Measurements from ENCODE around the gene PKP4.

The PKP4 gene

GRCh38 chr2:158619496-158619895 lies 162.7 kb downstream of the PKP4 start:
- Histone ChIP-seq H3K27ac (ENCODE audit: low read depth, low read length) (no peak overlapping the region), H3K79me2 (ENCODE audit: insufficient read depth, low read length) (no peaks in the 10 kb centered on the region)

GRCh38 chr2:158620656-158621055 lies 163.9 kb downstream of the PKP4 start:
- Histone ChIP-seq H3K36me3 (ENCODE audit: low read length) (no peaks in the 10 kb centered on the region), H3K9ac (ENCODE audit: low read length) (no peak overlapping the region), H3K79me2 (ENCODE audit: insufficient read depth, low read length) (no peaks in the 10 kb centered on the region), H3K9me3 (ENCODE audit: insufficient read depth, low read length) (no peaks in the 10 kb centered on the region), H3K9me2 (replicated peaks; ENCODE audit: insufficient read depth, low read length) (no peaks in the 10 kb centered on the region), H3F3A (ENCODE audit: insufficient read depth) (no peaks in the 10 kb centered on the region), H3K4me2 (ENCODE audit: low read depth, low read length, poor library complexity, severe bottlenecking) (no peak overlapping the region), H2AFZ (ENCODE audit: low read depth, low read length, severe bottlenecking) (no peak overlapping the region), H3K27ac (ENCODE audit: low read depth, low read length) (no peak overlapping the region), H4K20me1 (ENCODE audit: low read depth, low read length) (no peaks in the 10 kb centered on the region), H3K27me3 (ENCODE audit: low read length) (no peaks in the 10 kb centered on the region), H3K4me3 (ENCODE audit: insufficient read depth, low read length, poor library complexity, severe bottlenecking) (no peak overlapping the region)
- TF ChIP-seq EZH2phosphoT487 (conservative IDR thresholded peaks at IDR 0.05; ENCODE audit: low read length) (no peak), CTCF (IDR thresholded peaks at IDR 0.05; ENCODE audit: insufficient read depth, low read length, poor library complexity, severe bottlenecking) (no peak)

More at GRCh38 chr2:158619496-158619895, 162.7 kb downstream of the PKP4 start:
- Histone ChIP-seq H3K9me2 (replicated peaks; ENCODE audit: insufficient read depth, low read length) (no peaks in the 10 kb centered on the region), H3K4me3 (ENCODE audit: insufficient read depth, low read length, poor library complexity, severe bottlenecking) (no peak overlapping the region), H2AFZ (ENCODE audit: low read depth, low read length, severe bottlenecking) (no peak overlapping the region), H3K9ac (ENCODE audit: low read length) (no peak overlapping the region), H3K4me2 (ENCODE audit: low read depth, low read length, poor library complexity, severe bottlenecking) (no peak overlapping the region), H3K9me3 (ENCODE audit: insufficient read depth, low read length) (no peaks in the 10 kb centered on the region), H4K20me1 (ENCODE audit: low read depth, low read length) (no peaks in the 10 kb centered on the region), H3F3A (ENCODE audit: insufficient read depth) (no peaks in the 10 kb centered on the region), H3K36me3 (ENCODE audit: low read length) (no peaks in the 10 kb centered on the region), H3K27me3 (ENCODE audit: low read length) (no peaks in the 10 kb centered on the region)
- TF ChIP-seq CTCF (IDR thresholded peaks at IDR 0.05; ENCODE audit: insufficient read depth, low read length, poor library complexity, severe bottlenecking) (no peak), EZH2phosphoT487 (conservative IDR thresholded peaks at IDR 0.05; ENCODE audit: low read length) (no peak)

GRCh38 chr2:158624071-158624667 lies 167.4 kb downstream of the PKP4 start:
- no peaks in the 10 kb centered on the region for H3K9me3 ChIP-seq (ENCODE audit: insufficient read depth, low read length)
- no peak overlapping the region for H3K27ac ChIP-seq (ENCODE audit: low read depth, low read length)
- no peaks in the 10 kb centered on the region for H3K36me3 ChIP-seq (ENCODE audit: low read length)
- H4K20me1 ChIP-seq (ENCODE audit: low read depth, low read length): no peaks in the 10 kb centered on the region
- H2AFZ ChIP-seq (ENCODE audit: low read depth, low read length, severe bottlenecking): no peak overlapping the region
- H3K9me2 ChIP-seq (replicated peaks; ENCODE audit: insufficient read depth, low read length): no peaks in the 10 kb centered on the region
- H3K4me2 ChIP-seq (ENCODE audit: low read depth, low read length, poor library complexity, severe bottlenecking): no peak overlapping the region
- H3K27me3 ChIP-seq (ENCODE audit: low read length): no peaks in the 10 kb centered on the region
- no peaks in the 10 kb centered on the region for H3F3A ChIP-seq (ENCODE audit: insufficient read depth)
- H3K9ac ChIP-seq (ENCODE audit: low read length): no peak overlapping the region
- no peak for TF ChIP-seq CTCF (IDR thresholded peaks at IDR 0.05; ENCODE audit: insufficient read depth, low read length, poor library complexity, severe bottlenecking)
- TF ChIP-seq EZH2phosphoT487 (conservative IDR thresholded peaks at IDR 0.05; ENCODE audit: low read length): no peak
- H3K4me3 ChIP-seq (ENCODE audit: insufficient read depth, low read length, poor library complexity, severe bottlenecking): no peak overlapping the region
- H3K79me2 ChIP-seq (ENCODE audit: insufficient read depth, low read length): no peaks in the 10 kb centered on the region
